Peyer's patch (tissue), 4 donors: ENCODE data around the gene ZNF764.

Experiments used
- POLR2A ChIP-seq, 2 donors: fragments of 450-650 bp; IDR thresholded peaks; one replicate each; pipeline ENCODE4 v1.5.1; 2017; ENCODE audit warnings: antibody characterized with exemption in 2 of 2, mild to moderate bottlenecking in 2 of 2, moderate library complexity in 2 of 2
- TF ChIP-seq, protein P1 (sequence below), 6 experiments: fragments of 450-650 bp in 4 of 6; fragments of 200-600 bp in 2 of 6; sonication (generic) in 1 of 6; IDR thresholded peaks; one replicate each; pipeline ENCODE4 v1.5.1; 2017 to 2019; ENCODE audit warnings: antibody characterized with exemption in 6 of 6, mild to moderate bottlenecking in 3 of 6, moderate library complexity in 1 of 6

- TF ChIP-seq, protein P1, sequence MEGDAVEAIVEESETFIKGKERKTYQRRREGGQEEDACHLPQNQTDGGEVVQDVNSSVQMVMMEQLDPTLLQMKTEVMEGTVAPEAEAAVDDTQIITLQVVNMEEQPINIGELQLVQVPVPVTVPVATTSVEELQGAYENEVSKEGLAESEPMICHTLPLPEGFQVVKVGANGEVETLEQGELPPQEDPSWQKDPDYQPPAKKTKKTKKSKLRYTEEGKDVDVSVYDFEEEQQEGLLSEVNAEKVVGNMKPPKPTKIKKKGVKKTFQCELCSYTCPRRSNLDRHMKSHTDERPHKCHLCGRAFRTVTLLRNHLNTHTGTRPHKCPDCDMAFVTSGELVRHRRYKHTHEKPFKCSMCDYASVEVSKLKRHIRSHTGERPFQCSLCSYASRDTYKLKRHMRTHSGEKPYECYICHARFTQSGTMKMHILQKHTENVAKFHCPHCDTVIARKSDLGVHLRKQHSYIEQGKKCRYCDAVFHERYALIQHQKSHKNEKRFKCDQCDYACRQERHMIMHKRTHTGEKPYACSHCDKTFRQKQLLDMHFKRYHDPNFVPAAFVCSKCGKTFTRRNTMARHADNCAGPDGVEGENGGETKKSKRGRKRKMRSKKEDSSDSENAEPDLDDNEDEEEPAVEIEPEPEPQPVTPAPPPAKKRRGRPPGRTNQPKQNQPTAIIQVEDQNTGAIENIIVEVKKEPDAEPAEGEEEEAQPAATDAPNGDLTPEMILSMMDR (IDR thresholded peaks at IDR 0.05): no peak
- no peak for TF ChIP-seq POLR2A (IDR thresholded peaks at IDR 0.05)
Observed at GRCh38 chr16:30511509-30511908, 46.7 kb downstream of the ZNF764 start.
